Cortex of kidney (tissue), 1 donor: ENCODE data around the gene LIN37.
"Not testable (repeated sequence)": the region's sequence is repeated elsewhere in the genome, so short reads cannot be mapped to it uniquely, and the experiment has no call there.

Experiments used
- DNase-seq: peaks from one replicate; lab custom pipeline; 2025; lab: John Stamatoyannopoulos, UW

The LIN37 gene

DNA sequence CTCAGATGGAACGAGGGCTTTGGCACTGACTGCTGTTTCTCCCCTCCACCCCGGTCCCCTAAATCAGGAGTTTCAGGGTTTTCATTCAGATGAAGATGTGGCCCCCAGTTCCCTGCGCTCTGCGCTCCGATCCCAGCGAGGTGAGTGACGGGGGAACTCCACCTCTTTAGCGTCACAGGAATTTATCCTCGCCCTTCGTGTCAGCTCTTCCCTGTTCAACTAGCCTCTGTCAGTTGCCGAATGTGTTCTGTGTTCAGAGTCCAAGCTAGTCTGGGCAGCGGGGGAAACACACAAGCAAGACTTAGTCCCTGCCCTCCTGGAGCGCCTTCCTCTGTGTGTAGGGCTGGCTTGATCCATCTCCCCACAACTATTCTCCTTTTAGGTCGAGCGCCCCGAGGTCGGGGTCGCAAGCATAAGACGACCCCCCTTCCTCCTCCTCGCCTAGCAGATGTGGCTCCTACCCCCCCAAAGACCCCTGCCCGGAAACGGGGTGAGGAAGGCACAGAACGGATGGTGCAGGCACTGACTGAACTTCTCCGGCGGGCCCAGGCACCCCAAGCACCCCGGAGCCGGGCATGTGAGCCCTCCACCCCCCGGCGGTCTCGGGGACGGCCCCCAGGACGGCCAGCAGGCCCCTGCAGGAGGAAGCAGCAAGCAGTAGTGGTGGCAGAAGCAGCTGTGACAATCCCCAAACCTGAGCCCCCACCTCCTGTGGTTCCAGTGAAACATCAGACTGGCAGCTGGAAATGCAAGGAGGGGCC is 28.8 kb upstream of the LIN37 start:
- no peak for DNase-seq

GRCh38 chr19:35720163-35720524 is 28.2 kb upstream of the LIN37 start:
- DNase-seq, result no peak

GRCh38 chr19:35720648-35721047 is 27.7 kb upstream of the LIN37 start:
- DNase-seq, result no peak

DNA sequence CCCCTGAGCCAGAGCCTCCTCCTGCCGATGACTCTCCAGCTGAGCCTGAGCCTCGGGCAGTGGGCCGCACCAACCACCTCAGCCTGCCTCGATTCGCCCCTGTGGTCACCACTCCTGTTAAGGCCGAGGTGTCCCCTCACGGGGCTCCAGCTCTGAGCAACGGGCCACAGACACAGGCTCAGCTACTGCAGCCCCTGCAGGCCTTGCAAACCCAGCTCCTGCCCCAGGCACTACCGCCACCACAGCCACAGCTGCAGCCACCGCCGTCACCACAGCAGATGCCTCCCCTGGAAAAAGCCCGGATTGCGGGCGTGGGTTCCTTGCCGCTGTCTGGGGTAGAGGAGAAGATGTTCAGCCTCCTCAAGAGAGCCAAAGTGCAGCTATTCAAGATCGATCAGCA is 27.0 kb upstream of the LIN37 start:
- no peak for DNase-seq

GRCh38 chr19:35722461-35722860 is 25.9 kb upstream of the LIN37 start:
- no peak for DNase-seq

GRCh38 chr19:35722897-35723296 is 25.5 kb upstream of the LIN37 start:
- DNase-seq, result no peak

GRCh38 chr19:35723671-35724070 is 24.7 kb upstream of the LIN37 start:
- no peak for DNase-seq

- not testable (repeated sequence) for DNase-seq
Observed at GRCh38 chr19:35724132-35724531, 24.2 kb upstream of the LIN37 start.

- no peak for DNase-seq
Observed at GRCh38 chr19:35724560-35724959, 23.8 kb upstream of the LIN37 start.

- no peak for DNase-seq
Observed at GRCh38 chr19:35725216-35725861, 23.0 kb upstream of the LIN37 start.

- no peak for DNase-seq
Observed at GRCh38 chr19:35727053-35727955, 21.1 kb upstream of the LIN37 start.

- no peak for DNase-seq
Observed at GRCh38 chr19:35727956-35728706, 20.2 kb upstream of the LIN37 start.

GRCh38 chr19:35729021-35729420 is 19.4 kb upstream of the LIN37 start:
- no peak for DNase-seq

GRCh38 chr19:35729763-35730162 is 18.6 kb upstream of the LIN37 start:
- no peak for DNase-seq

DNA sequence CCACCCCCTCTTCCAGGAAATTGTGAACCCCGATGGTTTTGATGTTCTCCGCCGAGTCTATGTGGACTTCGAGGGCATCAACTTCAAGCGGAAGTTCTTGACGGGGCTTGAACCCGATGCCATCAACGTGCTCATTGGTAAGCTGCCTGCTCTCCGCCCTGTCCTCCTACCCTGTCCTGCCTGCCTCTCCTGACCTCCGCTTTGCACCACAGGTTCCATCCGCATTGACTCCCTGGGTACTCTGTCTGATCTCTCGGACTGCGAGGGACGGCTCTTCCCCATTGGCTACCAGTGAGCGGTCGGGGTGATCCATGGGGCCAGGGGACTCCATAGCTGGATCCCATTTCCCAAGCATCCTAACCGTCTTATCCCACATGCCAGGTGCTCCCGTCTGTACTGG is 18.1 kb upstream of the LIN37 start:
- DNase-seq, result no peak

DNA sequence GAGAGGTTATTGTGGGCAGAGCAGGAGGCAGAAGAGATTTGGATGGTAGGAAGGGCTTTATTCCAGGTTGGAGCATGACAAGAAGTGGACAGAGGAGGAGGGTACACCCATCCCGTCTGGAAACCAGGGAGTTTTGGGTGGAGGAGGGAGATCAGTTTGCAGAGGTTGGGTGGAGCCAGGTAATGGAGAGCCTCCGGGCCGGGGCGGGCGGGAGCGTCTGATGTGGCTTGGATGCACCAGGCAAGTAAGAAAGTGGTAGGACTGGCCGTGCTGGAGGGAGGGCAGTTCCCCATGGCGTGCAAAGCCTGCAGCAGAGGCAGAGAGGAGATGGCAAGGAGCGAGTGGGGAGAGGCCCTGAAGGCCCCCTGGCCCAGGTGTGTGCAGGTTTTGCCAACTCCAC is 17.0 kb upstream of the LIN37 start:
- DNase-seq, result no peak

DNA sequence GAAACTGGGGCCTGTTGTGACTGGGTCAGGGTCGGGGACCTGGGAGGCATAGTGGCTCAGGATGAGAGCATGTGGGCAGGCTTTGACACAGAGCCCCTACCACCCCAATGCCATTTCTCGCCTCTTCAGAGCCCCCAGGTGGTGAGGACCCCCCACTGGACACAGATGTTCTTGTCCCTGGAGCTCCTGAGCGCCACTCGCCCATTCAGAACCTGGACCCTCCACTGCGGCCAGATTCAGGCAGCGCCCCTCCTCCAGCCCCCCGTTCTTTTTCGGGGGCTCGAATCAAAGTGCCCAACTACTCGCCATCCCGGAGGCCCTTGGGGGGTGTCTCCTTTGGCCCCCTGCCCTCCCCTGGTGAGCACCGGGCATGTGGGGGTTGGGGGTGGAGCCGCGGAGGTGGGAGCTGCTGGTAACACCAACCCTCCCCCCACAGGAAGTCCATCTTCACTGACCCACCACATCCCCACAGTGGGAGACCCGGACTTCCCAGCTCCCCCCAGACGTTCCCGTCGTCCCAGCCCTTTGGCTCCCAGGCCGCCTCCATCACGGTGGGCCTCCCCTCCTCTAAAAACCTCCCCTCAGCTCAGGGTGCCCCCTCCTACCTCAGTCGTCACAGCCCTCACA is 16.5 kb upstream of the LIN37 start:
- DNase-seq, result no peak

GRCh38 chr19:35732540-35733179 is 15.7 kb upstream of the LIN37 start:
- DNase-seq, result no peak

- DNase-seq, result no peak
Observed at GRCh38 chr19:35733180-35734125, 14.9 kb upstream of the LIN37 start.

DNA sequence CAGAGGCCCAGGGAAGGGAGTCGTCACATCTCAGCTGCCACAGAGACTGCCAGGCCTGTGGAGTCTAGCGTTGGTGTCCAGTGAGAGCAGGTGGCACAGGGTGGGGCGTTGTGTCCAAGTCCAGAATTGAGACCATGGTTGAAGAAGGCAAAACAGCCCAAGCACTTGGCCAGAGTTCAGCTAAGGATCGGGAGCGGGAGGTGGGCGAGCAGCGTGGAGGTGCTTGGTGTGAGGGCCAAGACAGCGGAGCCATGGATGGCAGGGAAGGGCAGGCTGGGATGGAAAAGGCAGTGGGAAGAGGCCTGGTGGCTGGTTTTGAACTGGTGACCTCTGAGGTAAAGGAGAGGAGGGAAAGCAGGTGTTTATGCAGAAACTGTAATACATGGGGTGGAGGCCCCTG is 14.1 kb upstream of the LIN37 start:
- no peak for DNase-seq
